Fibroblast of skin of right biceps (primary cell): ENCODE data around the gene RHOG.
"Not testable (repeated sequence)": the region's sequence is repeated elsewhere in the genome, so short reads cannot be mapped to it uniquely, and the experiment has no call there.

ENCODE experiments used
- DNase-seq: peaks from one replicate; pipeline ENCODE4 v3.0.0-alpha.2; 2013

Gene RHOG

GRCh38 chr11:3840870-3841425 lies at the start of gene RHOG:
Gene RHOG, minus strand, starts transcription at chr11:3840959. Its CDS starts 12,821 bp downstream, at chr11:3828138.
- DNase-seq, result peak; percentile 87

- no peak for DNase-seq
These were observed 49.3 kb upstream of the RHOG start for GRCh38 chr11:3890014-3890413.

- DNase-seq, result no peak
These were observed 48.1 kb upstream of the RHOG start for GRCh38 chr11:3888876-3889275.

GRCh38 chr11:3886985-3887384 lies 46.2 kb upstream of the RHOG start:
- DNase-seq, result no peak

- DNase-seq, result no peak
These were observed 45.1 kb upstream of the RHOG start for GRCh38 chr11:3885855-3886254.

- no peak for DNase-seq
These were observed 41.9 kb upstream of the RHOG start for GRCh38 chr11:3882655-3883054.

GRCh38 chr11:3880724-3881123 lies 40.0 kb upstream of the RHOG start:
- DNase-seq, result peak; percentile 33

- DNase-seq, result no peak
These were observed 39.3 kb upstream of the RHOG start for GRCh38 chr11:3879967-3880542.

GRCh38 chr11:3879216-3879966 lies 38.6 kb upstream of the RHOG start:
- DNase-seq, result no peak

- DNase-seq, result no peak
These were observed 37.5 kb upstream of the RHOG start for GRCh38 chr11:3878258-3878584.

GRCh38 chr11:3877364-3878257 lies 36.9 kb upstream of the RHOG start:
- no peak for DNase-seq

GRCh38 chr11:3876613-3877012 lies 35.9 kb upstream of the RHOG start:
- DNase-seq, result no peak

- DNase-seq, result no peak
These were observed 33.1 kb upstream of the RHOG start for GRCh38 chr11:3873712-3874349.

GRCh38 chr11:3867209-3868091 lies 26.7 kb upstream of the RHOG start:
- no peak for DNase-seq

- DNase-seq, result no peak
These were observed 26.1 kb upstream of the RHOG start for GRCh38 chr11:3866836-3867208.

GRCh38 chr11:3866206-3866605 lies 25.4 kb upstream of the RHOG start:
- DNase-seq, result no peak

- peak; percentile 64 for DNase-seq
These were observed 24.8 kb upstream of the RHOG start for GRCh38 chr11:3865388-3866193.

GRCh38 chr11:3861683-3862082 lies 20.9 kb upstream of the RHOG start:
- no peak for DNase-seq

- not testable (repeated sequence) for DNase-seq
These were observed 20.2 kb upstream of the RHOG start for GRCh38 chr11:3860898-3861393.

- DNase-seq, result no peak
These were observed 19.6 kb upstream of the RHOG start for GRCh38 chr11:3860375-3860774.

GRCh38 chr11:3859373-3859881 lies 18.7 kb upstream of the RHOG start:
- DNase-seq, result no peak
